Sigmoid colon (tissue), 7 donors: ENCODE data around the gene BRIX1. TPM values are rescaled to one million over a fixed set of nuclear protein-coding genes. Genes with fewer than 3 reads are reported as not detected.

Experiments used
- DNase-seq: peaks from one replicate; pipeline ENCODE4 v3.0.0-alpha.2; 2019
- H3K27ac ChIP-seq, 4 donors: fragments of 200-600 bp; sonication (generic); one replicate each; pipeline ENCODE4 v1.5.1; 2016 to 2019; ENCODE audit warnings: mild to moderate bottlenecking in 1 of 4
- H3K27me3 ChIP-seq, 3 donors: fragments of 200-600 bp; sonication (generic); one replicate each; pipeline ENCODE4 v1.5.1; 2019; ENCODE audit warnings: mild to moderate bottlenecking in 1 of 3
- H3K36me3 ChIP-seq, 4 donors: fragments of 200-600 bp; sonication (generic); one replicate each; pipeline ENCODE4 v1.5.1; 2016 to 2019
- H3K4me1 ChIP-seq, 4 donors: fragments of 200-600 bp; sonication (generic); one replicate each; pipeline ENCODE4 v1.5.1; 2017 to 2019
- H3K4me3 ChIP-seq, 4 donors: fragments of 200-600 bp; sonication (generic); one replicate each; pipeline ENCODE4 v1.5.1; 2017 to 2019; ENCODE audit warnings: mild to moderate bottlenecking in 2 of 4, moderate library complexity in 1 of 4
- H3K9me3 ChIP-seq, 4 donors: fragments of 200-600 bp in 3 of 4; sonication (generic) in 3 of 4; one replicate each; pipeline versions ENCODE4 v1.5.1 to v1.6.1; 2013 to 2019
- CTCF ChIP-seq, 4 experiments: fragments of 450-650 bp in 3 of 4; fragments of 200-600 bp in 1 of 4; IDR thresholded peaks; one replicate each; pipeline ENCODE4 v1.5.1; 2016 to 2019; ENCODE audit warnings: antibody characterized with exemption in 4 of 4, mild to moderate bottlenecking in 3 of 4, moderate library complexity in 2 of 4
- EP300 ChIP-seq, 4 donors: sonication (generic); formaldehyde crosslinking; IDR thresholded peaks; one replicate each; pipeline ENCODE4 v1.6.1; 2017; ENCODE audit warnings: antibody characterized with exemption in 4 of 4
- POLR2A ChIP-seq, 2 donors: fragments of 450-650 bp; IDR thresholded peaks; one replicate each; pipeline ENCODE4 v1.6.1; 2016; ENCODE audit warnings: antibody characterized with exemption in 2 of 2, mild to moderate bottlenecking in 2 of 2, moderate library complexity in 2 of 2
- POLR2AphosphoS5 ChIP-seq, 4 donors: sonication (generic); formaldehyde crosslinking; IDR thresholded peaks; one replicate each; pipeline ENCODE4 v1.6.1; 2017; ENCODE audit warnings: antibody characterized with exemption in 4 of 4
- WGBS, 2 donors: extraction: QIAGEN DNeasy Blood & Tissue Kit; methylation state at CpG; one replicate each; pipeline ENCODE4 v1.1.7; 2013; 5-methylcytosine and 5-hydroxymethylcytosine counted together
- intact Hi-C: fragments of 100-400 bp; cut with DNase I; formaldehyde crosslinking; loops from one replicate; pipeline ENCODE4 v1.15.1; 2023
- polyA plus RNA-seq, 3 donors: library from polyadenylated mRNA; stranded (reverse); fragments of 200-250 nt; gene quantifications; one replicate each; pipeline ENCODE4 v1.2.3, GENCODE V29; 2013
- total RNA-seq, 4 donors: library from RNA; depleted of rRNA; stranded (reverse); fragments of >200 nt; gene quantifications; one replicate each; pipeline ENCODE4 v1.1.0, GENCODE V29; 2016
- donor health status: healthy with polysubstance abuse.
- donor health status: Bipolar disorder and iron deficiency.
- donor health status: healthy.

Gene BRIX1
- total and polyA plus RNA-seq, 7 donors: 8.6 to 26.0 (median 20.2) TPM

GRCh38 chr5:34923694-34924461, 8.4 kb downstream of the BRIX1 start:
- H3K36me3 ChIP-seq: peaks cover 0 to 78% (median 21%) of the 10 kb centered on the region in 4 donors
- intact Hi-C loops: no loop called here
- H3K4me3 ChIP-seq: no peak overlapping the region

DNA sequence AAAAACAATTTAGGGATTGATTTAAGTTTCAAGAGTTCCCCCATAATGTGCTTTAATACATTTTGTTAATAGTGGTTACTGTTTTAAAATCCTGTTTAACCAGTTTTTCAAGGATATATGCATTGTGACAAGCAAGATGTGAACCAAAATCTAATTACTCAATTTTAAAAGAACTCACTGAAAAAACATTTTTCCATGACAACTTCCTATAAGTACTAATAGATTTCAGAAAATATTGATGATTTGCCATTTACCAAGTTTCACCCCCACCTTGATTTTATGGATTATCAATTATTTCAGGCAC, 8.9 kb downstream of the BRIX1 start:
- TF ChIP-seq POLR2A (IDR thresholded peaks at IDR 0.05) (no peak), POLR2AphosphoS5 (IDR thresholded peaks at IDR 0.05) (no peak), EP300 (IDR thresholded peaks at IDR 0.05) (no peak), CTCF (IDR thresholded peaks at IDR 0.05) (no peak)
- intact Hi-C loops: no loop called here

More at GRCh38 chr5:34923694-34924461, 8.4 kb downstream of the BRIX1 start:
- Histone ChIP-seq H3K27me3 (no peaks in the 10 kb centered on the region), H3K9me3 (no peaks in the 10 kb centered on the region), H3K4me1 (peaks cover 0 to 12% (median 6%) of the 10 kb centered on the region in 4 donors), H3K27ac (peak overlapping the region in 1 of 4 donors; percentile 50)
- TF ChIP-seq CTCF (IDR thresholded peaks at IDR 0.05) (no peak), POLR2A (IDR thresholded peaks at IDR 0.05) (no peak), POLR2AphosphoS5 (IDR thresholded peaks at IDR 0.05) (no peak), EP300 (IDR thresholded peaks at IDR 0.05) (no peak)
- WGBS, 2 donors: 34 to 50% methylated on average over 3 of the region's 3 CpGs
- no peak for DNase-seq

DNA sequence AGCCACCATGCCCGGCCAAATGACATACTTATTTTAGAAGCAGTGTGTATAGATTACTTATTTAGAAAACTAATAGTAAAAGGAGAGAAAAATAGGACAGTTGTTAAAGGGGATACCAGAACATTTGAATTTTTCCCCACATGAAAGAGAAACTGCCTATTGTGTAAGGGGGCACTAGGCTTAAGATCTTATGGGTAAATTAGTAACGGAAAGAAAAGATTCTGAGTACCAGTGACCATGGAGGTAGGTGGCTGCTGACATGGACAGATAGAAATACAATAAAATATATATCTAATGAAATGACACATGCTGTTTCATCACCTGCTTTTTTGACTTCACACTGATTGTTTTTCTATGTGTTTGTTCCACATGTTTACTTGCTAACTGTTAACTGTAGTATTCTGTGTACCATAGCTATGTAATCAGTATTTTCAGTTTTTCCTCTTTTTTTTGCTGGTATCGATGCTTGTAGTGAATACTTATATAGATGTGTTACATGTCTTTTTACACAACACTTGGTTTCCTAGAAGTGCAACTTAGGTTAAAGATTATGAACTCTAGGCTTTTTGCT, 10.9 kb downstream of the BRIX1 start:
- no peak for DNase-seq
- Histone ChIP-seq H3K4me3 (no peak overlapping the region), H3K27me3 (no peaks in the 10 kb centered on the region), H3K27ac (no peak overlapping the region), H3K9me3 (no peaks in the 10 kb centered on the region), H3K4me1 (peaks cover 0 to 25% (median 15%) of the 10 kb centered on the region in 4 donors), H3K36me3 (peaks cover 0 to 55% (median 18%) of the 10 kb centered on the region in 4 donors)
- 86 to 93% methylated on average over 3 of the region's 3 CpGs for WGBS, 2 donors
- intact Hi-C loops: no loop called here
- TF ChIP-seq POLR2AphosphoS5 (IDR thresholded peaks at IDR 0.05) (no peak), CTCF (IDR thresholded peaks at IDR 0.05) (no peak), POLR2A (IDR thresholded peaks at IDR 0.05) (no peak), EP300 (IDR thresholded peaks at IDR 0.05) (no peak)

More for the DNA sequence above, 8.9 kb downstream of the BRIX1 start:
- Histone ChIP-seq H3K27ac (peak overlapping the region in 1 of 4 donors; percentile 50), H3K9me3 (no peaks in the 10 kb centered on the region), H3K27me3 (no peaks in the 10 kb centered on the region), H3K4me1 (peaks cover 0 to 12% (median 7%) of the 10 kb centered on the region in 4 donors), H3K36me3 (peaks cover 0 to 75% (median 21%) of the 10 kb centered on the region in 4 donors), H3K4me3 (no peak overlapping the region)
- DNase-seq: no peak

- Histone ChIP-seq H3K27me3 (no peaks in the 10 kb centered on the region), H3K9me3 (no peaks in the 10 kb centered on the region), H3K4me3 (no peak overlapping the region), H3K36me3 (peaks cover 0 to 41% (median 18%) of the 10 kb centered on the region in 4 donors), H3K4me1 (peaks cover 0 to 31% (median 22%) of the 10 kb centered on the region in 4 donors), H3K27ac (no peak overlapping the region)
- no peak for TF ChIP-seq EP300 (IDR thresholded peaks at IDR 0.05)
- no peak for TF ChIP-seq CTCF (IDR thresholded peaks at IDR 0.05)
- no peak for TF ChIP-seq POLR2A (IDR thresholded peaks at IDR 0.05)
- TF ChIP-seq POLR2AphosphoS5 (IDR thresholded peaks at IDR 0.05): no peak
- intact Hi-C loops: no loop called here
- 93 to 96% methylated on average over 5 of the region's 5 CpGs for WGBS, 2 donors
- no peak for DNase-seq
Observed at GRCh38 chr5:34927785-34928184, 12.3 kb downstream of the BRIX1 start.
